DND-41 (cell line): ENCODE results near the gene STON2.

Experiments used
- ATAC-seq: fragments of 200-7000 bp; cut with Tn5 transposase; 3 replicates; pipeline ENCODE4 v1.9.1; 2021; ENCODE audit warnings: low read depth; ENCODE audit not compliant: insufficient read depth
- DNase-seq: peaks from one replicate; pipeline ENCODE4 v3.0.0-alpha.2; 2020
- H2AFZ ChIP-seq: 2 replicates; pipeline ENCODE4 v1.6.0; 2012; ENCODE audit warnings: low read depth, low read length
- H3K27ac ChIP-seq: 2 replicates; pipeline ENCODE4 v1.5.1; 2012; ENCODE audit warnings: low read length, inconsistent platforms
- H3K27me3 ChIP-seq: fragments of 200-600 bp; sonication (generic); 2 replicates; pipeline ENCODE4 v1.6.0; 2012; ENCODE audit warnings: low read length, mild to moderate bottlenecking, inconsistent platforms; ENCODE audit not compliant: insufficient read depth, poor library complexity
- H3K36me3 ChIP-seq: 2 replicates; pipeline ENCODE4 v1.5.1; 2012; ENCODE audit warnings: low read length, inconsistent platforms; ENCODE audit not compliant: insufficient read depth
- H3K4me1 ChIP-seq: 2 replicates; pipeline ENCODE4 v1.5.1; 2012; ENCODE audit warnings: mild to moderate bottlenecking, low read length; ENCODE audit not compliant: insufficient read depth
- H3K4me2 ChIP-seq: 2 replicates; pipeline ENCODE4 v1.6.0; 2012; ENCODE audit warnings: mild to moderate bottlenecking, moderate library complexity, low read length, inconsistent platforms; ENCODE audit not compliant: insufficient read depth
- H3K4me3 ChIP-seq, 2 experiments: fragments of 200-600 bp in 1 of 2; shearing (Covaris generic) in 1 of 2; 2 replicates each; pipeline ENCODE4 v1.5.1; 2012 to 2016; ENCODE audit warnings: inconsistent platforms in 2 of 2, low read length in 2 of 2, mild to moderate bottlenecking in 2 of 2, low read depth in 1 of 2, moderate library complexity in 1 of 2
- H3K79me2 ChIP-seq: 2 replicates; pipeline ENCODE4 v1.6.0; 2012; ENCODE audit warnings: low read length, inconsistent platforms; ENCODE audit not compliant: insufficient read depth
- H3K9ac ChIP-seq: 2 replicates; pipeline ENCODE4 v1.6.0; 2012; ENCODE audit warnings: low read depth, mild to moderate bottlenecking, inconsistent platforms, low read length, moderate library complexity
- H3K9me3 ChIP-seq: 2 replicates; pipeline ENCODE4 v1.5.1; 2012; ENCODE audit warnings: low read length, moderate library complexity, mild to moderate bottlenecking, inconsistent platforms; ENCODE audit not compliant: insufficient read depth, severe bottlenecking
- H4K20me1 ChIP-seq: 2 replicates; pipeline ENCODE4 v1.6.0; 2012; ENCODE audit warnings: low read length; ENCODE audit not compliant: insufficient read depth
- EZH2 ChIP-seq: IDR thresholded peaks from 3 replicates; pipeline ENCODE4 v1.6.1; 2012; ENCODE audit warnings: borderline replicate concordance, low read depth, mild to moderate bottlenecking, moderate library complexity, low read length, inconsistent platforms; ENCODE audit not compliant: severe bottlenecking
- TF ChIP-seq, protein P1 (sequence below): IDR thresholded peaks from 2 replicates; pipeline ENCODE4 v1.5.1; 2012; ENCODE audit warnings: borderline replicate concordance, low read length, moderate library complexity, mild to moderate bottlenecking; ENCODE audit not compliant: poor library complexity, severe bottlenecking; ENCODE audit errors: extremely low read depth

The STON2 gene

DNA sequence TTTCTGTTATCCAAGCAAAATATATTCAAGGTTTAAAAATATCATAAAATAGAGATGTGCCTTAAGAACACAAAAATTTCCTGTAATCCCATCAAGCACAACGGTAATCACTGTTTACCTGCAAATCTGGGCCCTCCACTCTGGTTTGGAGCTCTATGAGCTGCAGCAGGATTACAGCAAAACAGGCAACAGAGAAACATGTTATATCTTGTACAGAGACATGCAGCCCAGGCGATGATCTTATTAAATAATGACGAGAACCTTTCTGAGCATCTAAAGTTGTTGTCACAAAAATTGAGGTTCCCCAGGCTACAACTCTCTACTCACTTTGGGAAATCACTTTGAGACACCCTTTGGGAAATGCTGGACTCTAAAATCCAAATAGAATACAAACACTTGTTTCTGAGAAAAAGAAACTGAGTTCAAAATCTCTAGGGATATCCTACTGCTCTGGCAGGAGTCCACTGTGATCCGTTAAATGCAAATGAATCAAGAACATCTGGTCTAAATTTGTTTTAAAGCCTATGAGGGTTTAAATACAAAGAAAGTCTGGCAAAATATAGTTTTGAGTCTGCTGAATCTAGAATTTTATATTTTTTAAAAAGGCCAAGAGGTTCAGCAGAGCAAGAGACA, 36.3 kb downstream of the STON2 start:
- DNase-seq: no peak

DNA sequence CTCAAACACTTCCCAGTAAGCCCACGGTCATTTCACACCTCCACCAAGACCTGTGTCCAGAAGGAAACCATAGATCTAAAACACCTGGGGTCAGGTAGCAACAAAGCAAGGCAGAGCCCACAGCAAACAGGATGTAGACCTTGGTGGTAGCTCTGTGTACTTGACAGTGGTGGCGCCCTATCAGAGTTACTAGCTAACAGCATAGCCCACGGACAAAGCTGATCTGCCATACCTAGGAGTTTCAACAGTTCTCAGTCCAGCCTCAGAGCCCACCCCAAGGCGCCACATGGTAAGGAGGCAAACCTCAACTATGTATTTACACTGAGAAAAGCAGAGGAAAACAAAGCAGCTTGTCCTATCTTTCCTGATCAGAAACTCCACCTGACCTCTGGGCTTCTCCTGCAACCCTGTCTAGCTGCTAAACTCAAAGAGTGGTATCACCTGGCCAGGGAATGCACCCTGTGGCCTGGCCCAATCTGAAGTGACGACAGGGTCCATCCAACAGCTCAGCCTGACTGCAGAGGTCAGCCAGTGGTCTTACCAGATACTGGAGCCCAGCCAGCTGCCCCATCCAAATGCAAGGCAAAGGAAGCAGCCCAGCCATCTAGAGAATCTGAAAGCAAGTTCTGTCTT, 46.3 kb downstream of the STON2 start:
- Histone ChIP-seq H3K27me3 (no peaks in the 10 kb centered on the region), H3K4me1 (no peaks in the 10 kb centered on the region), H3K4me2 (no peak overlapping the region), H3K9me3 (no peaks in the 10 kb centered on the region), H3K4me3 (no peak overlapping the region), H3K27ac (no peak overlapping the region), H3K79me2 (no peaks in the 10 kb centered on the region), H3K36me3 (no peaks in the 10 kb centered on the region), H4K20me1 (no peaks in the 10 kb centered on the region), H3K9ac (no peak overlapping the region), H2AFZ (no peak overlapping the region)
- ATAC-seq (no peak), DNase-seq (no peak)
- TF ChIP-seq, protein P1, sequence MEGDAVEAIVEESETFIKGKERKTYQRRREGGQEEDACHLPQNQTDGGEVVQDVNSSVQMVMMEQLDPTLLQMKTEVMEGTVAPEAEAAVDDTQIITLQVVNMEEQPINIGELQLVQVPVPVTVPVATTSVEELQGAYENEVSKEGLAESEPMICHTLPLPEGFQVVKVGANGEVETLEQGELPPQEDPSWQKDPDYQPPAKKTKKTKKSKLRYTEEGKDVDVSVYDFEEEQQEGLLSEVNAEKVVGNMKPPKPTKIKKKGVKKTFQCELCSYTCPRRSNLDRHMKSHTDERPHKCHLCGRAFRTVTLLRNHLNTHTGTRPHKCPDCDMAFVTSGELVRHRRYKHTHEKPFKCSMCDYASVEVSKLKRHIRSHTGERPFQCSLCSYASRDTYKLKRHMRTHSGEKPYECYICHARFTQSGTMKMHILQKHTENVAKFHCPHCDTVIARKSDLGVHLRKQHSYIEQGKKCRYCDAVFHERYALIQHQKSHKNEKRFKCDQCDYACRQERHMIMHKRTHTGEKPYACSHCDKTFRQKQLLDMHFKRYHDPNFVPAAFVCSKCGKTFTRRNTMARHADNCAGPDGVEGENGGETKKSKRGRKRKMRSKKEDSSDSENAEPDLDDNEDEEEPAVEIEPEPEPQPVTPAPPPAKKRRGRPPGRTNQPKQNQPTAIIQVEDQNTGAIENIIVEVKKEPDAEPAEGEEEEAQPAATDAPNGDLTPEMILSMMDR: no peak
- no peak for TF ChIP-seq EZH2

More for the DNA sequence above, 36.3 kb downstream of the STON2 start:
- Histone ChIP-seq H3K36me3 (no peaks in the 10 kb centered on the region), H3K9me3 (no peaks in the 10 kb centered on the region), H3K27ac (no peak overlapping the region), H3K9ac (no peak overlapping the region), H3K4me2 (no peak overlapping the region), H4K20me1 (no peaks in the 10 kb centered on the region), H3K27me3 (no peaks in the 10 kb centered on the region), H3K4me3 (no peak overlapping the region), H2AFZ (no peak overlapping the region), H3K4me1 (no peaks in the 10 kb centered on the region), H3K79me2 (no peaks in the 10 kb centered on the region)
- no peak for TF ChIP-seq EZH2
- TF ChIP-seq, protein P1: no peak
- no peak for ATAC-seq

DNA sequence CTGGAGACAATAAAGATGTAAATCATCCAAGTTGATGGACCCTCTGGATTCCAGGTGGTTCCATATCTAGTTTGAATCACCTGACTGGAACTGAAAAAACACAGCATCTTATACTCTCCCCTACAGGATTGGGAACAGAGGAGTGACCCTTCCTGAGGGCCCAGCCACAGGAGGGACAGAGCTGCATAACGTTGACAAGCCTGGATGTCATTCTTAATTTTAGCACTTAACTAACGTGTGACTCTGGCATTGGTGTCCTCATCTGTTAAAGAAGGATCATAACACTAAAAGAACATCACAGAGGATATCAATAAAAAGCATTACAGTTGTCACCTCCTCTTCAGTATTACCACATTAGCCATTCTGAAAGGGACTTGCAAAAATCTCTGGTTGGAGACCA, 47.7 kb downstream of the STON2 start:
- Histone ChIP-seq H2AFZ (no peak overlapping the region), H3K9me3 (no peaks in the 10 kb centered on the region), H3K4me3 (no peak overlapping the region), H3K4me1 (no peaks in the 10 kb centered on the region), H3K27ac (no peak overlapping the region), H3K79me2 (no peaks in the 10 kb centered on the region), H3K4me2 (no peak overlapping the region), H3K36me3 (no peaks in the 10 kb centered on the region), H3K27me3 (no peaks in the 10 kb centered on the region), H3K9ac (no peak overlapping the region), H4K20me1 (no peaks in the 10 kb centered on the region)
- ATAC-seq (no peak), DNase-seq (no peak)
- no peak for TF ChIP-seq EZH2
- TF ChIP-seq, protein P1: no peak
